HCT116 (cell line): Measurements from ENCODE around the gene EPHA8. TPM values are rescaled to one million over a fixed set of nuclear protein-coding genes. Genes with fewer than 3 reads are reported as not detected.

ENCODE experiments used
- ATAC-seq: fragments of 200-7000 bp; cut with Tn5 transposase; 2 replicates; pipeline ENCODE4 v1.9.1; 2020; ENCODE audit warnings: mild to moderate bottlenecking, moderate library complexity
- BruUV-seq: library from RNA; stranded (reverse); fragments of 400-500 nt; replicated peaks from 2 replicates; lab custom pipeline; 2021; lab: Mats Ljungman, UMichigan
- CTCF ChIA-PET: fragments of 300-600 bp; sonication (Branson Sonifier 250); formaldehyde crosslinking; loops from one replicate; lab custom pipeline; 2021; ENCODE audit warnings: antibody characterized with exemption; lab: Charles Lee
- POLR2A ChIA-PET: fragments of 300-600, 350-600 bp; sonication (Branson Sonifier 250); formaldehyde crosslinking; loops from one replicate; lab custom pipeline; 2021; ENCODE audit warnings: antibody characterized with exemption; lab: Charles Lee
- RAD21 ChIA-PET, 2 experiments: fragments of 300-600 bp; sonication (Branson Sonifier 250); formaldehyde crosslinking; loops; one replicate each; lab custom pipeline; 2023; ENCODE audit warnings: low total read pairs in 2 of 2; ENCODE audit not compliant: uncharacterized antibody in 2 of 2, unreplicated experiment in 2 of 2, low non-redundant PET in 1 of 2; lab: Charles Lee
- DNase-seq: peaks from one replicate; pipeline ENCODE4 v3.0.0-alpha.2; 2010; ENCODE audit warnings: low read depth, low spot score
- H2AFZ ChIP-seq: fragments of 200-600 bp; shearing (Covaris generic), sonication (generic); 2 replicates; pipeline ENCODE4 v1.6.1; 2017; ENCODE audit warnings: low read depth, mixed run types, mixed read lengths, antibody characterized with exemption, low read length; ENCODE audit not compliant: poor library complexity, severe bottlenecking
- H3K27ac ChIP-seq: 2 replicates; pipeline ENCODE4 v1.5.1; 2012; ENCODE audit warnings: low read depth, low read length
- H3K27me3 ChIP-seq: fragments of 200-600 bp; sonication (generic); 2 replicates; pipeline ENCODE4 v1.6.1; 2016; ENCODE audit warnings: mixed run types, low read length, mixed read lengths; ENCODE audit not compliant: insufficient read depth
- H3K36me3 ChIP-seq, 2 experiments: fragments of 200-500 bp in 1 of 2; fragments of 200-600 bp in 1 of 2; sonication (Bioruptor generic) in 1 of 2; sonication (generic) in 1 of 2; 2 replicates each; pipeline versions ENCODE4 v1.5.1 to v1.6.1; 2014 to 2016; ENCODE audit warnings: low read length in 2 of 2, inconsistent platforms in 1 of 2, mixed read lengths in 1 of 2, mixed run types in 1 of 2; ENCODE audit not compliant: insufficient read depth in 2 of 2, control insufficient read depth in 1 of 2
- H3K4me1 ChIP-seq, 2 experiments: fragments of 200-600 bp in 1 of 2; sonication (generic) in 1 of 2; 2 replicates each; pipeline versions ENCODE4 v1.5.1 to v1.6.1; 2012 to 2017; ENCODE audit warnings: low read length in 2 of 2, inconsistent platforms in 1 of 2, mild to moderate bottlenecking in 1 of 2, mixed read lengths in 1 of 2, mixed run types in 1 of 2, moderate library complexity in 1 of 2; ENCODE audit not compliant: insufficient read depth in 2 of 2, control insufficient read depth in 1 of 2
- H3K4me2 ChIP-seq: fragments of 200-600 bp; sonication (generic); 2 replicates; pipeline ENCODE4 v1.6.1; 2017; ENCODE audit warnings: mixed run types, low read length, mixed read lengths
- H3K4me3 ChIP-seq, 2 experiments: fragments of 200-600 bp in 1 of 2; sonication (generic) in 1 of 2; replicated peaks in 1 of 2; 2 replicates each; pipeline ENCODE4 v1.5.1; 2011 to 2016; ENCODE audit warnings: low read length in 2 of 2, control low read depth in 1 of 2, low read depth in 1 of 2, mild to moderate bottlenecking in 1 of 2, mixed read lengths in 1 of 2, mixed run types in 1 of 2
- H3K79me2 ChIP-seq: fragments of 200-600 bp; sonication (generic); 2 replicates; pipeline ENCODE4 v1.6.1; 2017; ENCODE audit warnings: mild to moderate bottlenecking, mixed run types, low read length, moderate library complexity, mixed read lengths; ENCODE audit not compliant: insufficient read depth
- H3K9ac ChIP-seq: fragments of 200-600 bp; sonication (generic); 2 replicates; pipeline ENCODE4 v1.6.1; 2016; ENCODE audit warnings: low read length, mixed read lengths
- H3K9me2 ChIP-seq: fragments of 200-600 bp; sonication (generic), shearing (Covaris generic); 2 replicates; pipeline ENCODE4 v1.6.1; 2017; ENCODE audit warnings: mixed run types, mild to moderate bottlenecking, moderate library complexity; ENCODE audit not compliant: insufficient read depth
- H3K9me3 ChIP-seq, 2 experiments: fragments of 200-500 bp in 1 of 2; fragments of 200-600 bp in 1 of 2; sonication (Bioruptor generic) in 1 of 2; sonication (generic) in 1 of 2; 2 replicates each; pipeline ENCODE4 v1.6.1; 2014 to 2017; ENCODE audit warnings: low read length in 2 of 2, mixed read lengths in 2 of 2, inconsistent platforms in 1 of 2, low read depth in 1 of 2, mild to moderate bottlenecking in 1 of 2, mixed run types in 1 of 2, moderate library complexity in 1 of 2; ENCODE audit not compliant: control insufficient read depth in 1 of 2, insufficient read depth in 1 of 2
- H4K20me1 ChIP-seq: fragments of 200-600 bp; sonication (generic), shearing (Covaris generic); 2 replicates; pipeline ENCODE4 v1.6.1; 2017; ENCODE audit warnings: mixed run types, mild to moderate bottlenecking, moderate library complexity; ENCODE audit not compliant: insufficient read depth
- CEBPB ChIP-seq: IDR thresholded peaks from 2 replicates; pipeline ENCODE4 v1.6.1; 2012; ENCODE audit warnings: low read depth
- CTCF ChIP-seq, 3 experiments: fragments of 200-600 bp in 1 of 3; sonication (generic) in 1 of 3; IDR thresholded peaks in 2 of 3; conservative IDR thresholded peaks in 1 of 3; 2 replicates each; pipeline ENCODE4 v1.5.1; 2012 to 2017; ENCODE audit warnings: low read depth in 2 of 3, low read length in 2 of 3, antibody characterized with exemption in 1 of 3, borderline replicate concordance in 1 of 3, control low read depth in 1 of 3, mild to moderate bottlenecking in 1 of 3, mixed read lengths in 1 of 3, mixed run types in 1 of 3, moderate library complexity in 1 of 3; ENCODE audit not compliant: insufficient read depth in 1 of 3
- EGR1 ChIP-seq: IDR thresholded peaks from 2 replicates; pipeline ENCODE4 v1.6.1; 2012; ENCODE audit warnings: low read depth
- ELF1 ChIP-seq: IDR thresholded peaks from 2 replicates; pipeline ENCODE4 v1.6.1; 2012; ENCODE audit warnings: low read depth, borderline replicate concordance
- JUND ChIP-seq: IDR thresholded peaks from 2 replicates; pipeline ENCODE4 v1.6.1; 2012
- POLR2A ChIP-seq: IDR thresholded peaks from 2 replicates; pipeline ENCODE4 v1.7.0; 2011; ENCODE audit warnings: borderline replicate concordance; ENCODE audit not compliant: insufficient read depth, insufficient read length; ENCODE audit errors: extremely low read depth
- POLR2AphosphoS5 ChIP-seq: IDR thresholded peaks from 2 replicates; pipeline ENCODE4 v1.6.1; 2011; ENCODE audit warnings: mild to moderate bottlenecking, low read depth, low read length, moderate library complexity
- RAD21 ChIP-seq: IDR thresholded peaks from 2 replicates; pipeline ENCODE4 v1.6.1; 2012; ENCODE audit warnings: low read depth, mild to moderate bottlenecking
- REST ChIP-seq: IDR thresholded peaks from 2 replicates; pipeline ENCODE4 v1.6.1; 2012; ENCODE audit warnings: low read depth
- SP1 ChIP-seq: IDR thresholded peaks from 2 replicates; pipeline ENCODE4 v1.6.1; 2012; ENCODE audit warnings: low read depth
- SRF ChIP-seq: IDR thresholded peaks from 2 replicates; pipeline ENCODE4 v1.6.1; 2012; ENCODE audit warnings: low read depth
- TCF7L2 ChIP-seq: IDR thresholded peaks from 2 replicates; pipeline ENCODE4 v1.7.0; 2011; ENCODE audit warnings: borderline replicate concordance, inconsistent platforms; ENCODE audit not compliant: insufficient read depth, insufficient read length; ENCODE audit errors: extremely low read depth
- ZFX ChIP-seq: fragments of 450-650 bp; IDR thresholded peaks from 2 replicates; pipeline ENCODE4 v1.6.1; 2017
- ZNF274 ChIP-seq: fragments of 200-500 bp; sonication (Bioruptor generic); IDR thresholded peaks from 2 replicates; pipeline ENCODE4 v1.6.1; 2014; ENCODE audit warnings: mild to moderate bottlenecking, low read depth, low read length, inconsistent platforms
- intact Hi-C: fragments of 100-400 bp; cut with micrococcal nuclease; formaldehyde crosslinking; loops from 2 replicates; pipeline ENCODE4 v1.10.0; 2022
- total RNA-seq: library from RNA; stranded (reverse); gene quantifications from one replicate; pipeline ENCODE4 v1.2.1, GENCODE V29; 2021; ENCODE audit not compliant: unreplicated experiment

The EPHA8 gene
- total RNA-seq, 1 experiment from 2014 or later, result 0.30 TPM

GRCh38 chr1:22601610-22602009 lies 38.3 kb downstream of the EPHA8 start:
- Histone ChIP-seq H3K27me3 (peaks cover 36% of the 10 kb centered on the region), H3K4me1 (no peaks in the 10 kb centered on the region), H3K9me3 (no peaks in the 10 kb centered on the region), H3K9me2 (no peaks in the 10 kb centered on the region), H3K4me3 (no peak overlapping the region), H3K9ac (no peak overlapping the region), H2AFZ (no peak overlapping the region), H3K36me3 (no peaks in the 10 kb centered on the region), H3K27ac (no peak overlapping the region), H4K20me1 (no peaks in the 10 kb centered on the region), H3K4me2 (no peak overlapping the region), H3K79me2 (no peaks in the 10 kb centered on the region)
- BruUV-seq, result no TSS peak
- intact Hi-C loops, result no loop called here
- ChIA-PET POLR2A (no interaction called here), CTCF (no interaction called here), RAD21 (no interaction called here)
- ATAC-seq, result no peak
- no peak for DNase-seq
- no peak for TF ChIP-seq CEBPB
- no peak for TF ChIP-seq ELF1
- no peak for TF ChIP-seq RAD21

GRCh38 chr1:22602060-22602740 lies 38.9 kb downstream of the EPHA8 start:
- no TSS peak for BruUV-seq
- CTCF ChIA-PET, result no interaction called here
- intact Hi-C loops, result no loop called here
- no peak for TF ChIP-seq TCF7L2
- TF ChIP-seq REST, result no peak
- no peak for TF ChIP-seq EGR1
- TF ChIP-seq SRF, result no peak
- no peak for TF ChIP-seq SP1
- TF ChIP-seq ZNF274, result no peak
- no peak for TF ChIP-seq CEBPB
- TF ChIP-seq POLR2A, result no peak
- TF ChIP-seq POLR2AphosphoS5, result no peak
- TF ChIP-seq CTCF (IDR thresholded peaks at IDR 0.05 in 2 of 3, conservative IDR thresholded peaks at IDR 0.05 in 1 of 3; ENCODE audit: borderline replicate concordance in 1 of 3, insufficient read depth in 1 of 3, low read depth in 2 of 3, low read length in 2 of 3), result no peak
- no peak for TF ChIP-seq ZFX
- no peak for TF ChIP-seq JUND

More at GRCh38 chr1:22602060-22602740, 38.9 kb downstream of the EPHA8 start:
- no peak for DNase-seq
- Histone ChIP-seq H3K4me1 (no peaks in the 10 kb centered on the region), H4K20me1 (no peaks in the 10 kb centered on the region), H3K9me2 (no peaks in the 10 kb centered on the region), H3K79me2 (no peaks in the 10 kb centered on the region), H3K9ac (no peak overlapping the region), H3K9me3 (no peaks in the 10 kb centered on the region), H3K27ac (no peak overlapping the region), H3K36me3 (no peaks in the 10 kb centered on the region), H3K4me3 (no peak overlapping the region), H3K4me2 (no peak overlapping the region), H2AFZ (no peak overlapping the region), H3K27me3 (peaks cover 40% of the 10 kb centered on the region)
- POLR2A ChIA-PET, result no interaction called here
- RAD21 ChIA-PET, result no interaction called here
- no peak for ATAC-seq
